Measurements from ENCODE around the gene SMIM27.

GRCh38 chr9:32543047-32543446, 9.1 kb upstream of the SMIM27 start:
- TF ChIP-seq SP1 (CRISPR knock-in tag; conservative IDR thresholded peaks at IDR 0.05), result no peak
- no peak for TF ChIP-seq IRF1 (CRISPR knock-in tag; IDR thresholded peaks at IDR 0.05)
- no peak for TF ChIP-seq ETV6 (CRISPR knock-in tag; IDR thresholded peaks at IDR 0.05)
- no peak for TF ChIP-seq CTCF (IDR thresholded peaks at IDR 0.05)
- TF ChIP-seq PREB (CRISPR knock-in tag; IDR thresholded peaks at IDR 0.05; ENCODE audit: borderline replicate concordance), result no peak
- no peak for TF ChIP-seq ZBTB21 (CRISPR knock-in tag; IDR thresholded peaks at IDR 0.05; ENCODE audit: borderline replicate concordance)
- TF ChIP-seq HMGXB4 (CRISPR knock-in tag; IDR thresholded peaks at IDR 0.05), result no peak
- no peak for TF ChIP-seq KAT7 (CRISPR knock-in tag; IDR thresholded peaks at IDR 0.05; ENCODE audit: borderline replicate concordance)
- TF ChIP-seq EMX1 (CRISPR knock-in tag; IDR thresholded peaks at IDR 0.05), result no peak
- no peak for TF ChIP-seq NR2C2 (CRISPR knock-in tag; IDR thresholded peaks at IDR 0.05)
- TF ChIP-seq NR3C1 (CRISPR knock-in tag; conservative IDR thresholded peaks at IDR 0.05; ENCODE audit: low read depth), result no peak
- no peak for TF ChIP-seq ATF6 (CRISPR knock-in tag; IDR thresholded peaks at IDR 0.05)
- TF ChIP-seq AFF4 (CRISPR knock-in tag; IDR thresholded peaks at IDR 0.05; ENCODE audit: borderline replicate concordance), result no peak
- no peak for TF ChIP-seq GRHL2 (CRISPR knock-in tag; IDR thresholded peaks at IDR 0.05; ENCODE audit: insufficient replicate concordance, severe bottlenecking)

All from WTC11 (cell line).